Tibial nerve (tissue), 4 donors: ENCODE data around the gene SH3BP4. TPM values are rescaled to one million over a fixed set of nuclear protein-coding genes. Genes with fewer than 3 reads are reported as not detected.

Experiments
- DNase-seq, 2 donors: peaks; one replicate each; pipeline ENCODE4 v3.0.0-alpha.2; 2019; ENCODE audit warnings: low spot score in 2 of 2
- H3K27ac ChIP-seq, 4 donors: fragments of 200-600 bp; sonication (generic) in 3 of 4; one replicate each; pipeline ENCODE4 v1.5.1; 2017 to 2019; ENCODE audit warnings: mild to moderate bottlenecking in 1 of 4
- H3K27me3 ChIP-seq, 2 donors: fragments of 200-600 bp; sonication (generic) in 1 of 2; one replicate each; pipeline versions ENCODE4 v1.5.1 to v1.6.0; 2017 to 2019
- H3K36me3 ChIP-seq, 3 donors: fragments of 200-600 bp; sonication (generic); one replicate each; pipeline ENCODE4 v1.5.1; 2018 to 2019
- H3K4me1 ChIP-seq, 4 donors: fragments of 200-600 bp; sonication (generic) in 3 of 4; one replicate each; pipeline ENCODE4 v1.5.1; 2017 to 2019
- H3K4me3 ChIP-seq, 4 donors: fragments of 200-600 bp; sonication (generic) in 3 of 4; one replicate each; pipeline ENCODE4 v1.5.1; 2017 to 2019; ENCODE audit warnings: mild to moderate bottlenecking in 1 of 4, moderate library complexity in 1 of 4
- H3K9me3 ChIP-seq, 4 donors: fragments of 200-600 bp; sonication (generic) in 3 of 4; one replicate each; pipeline ENCODE4 v1.5.1; 2017 to 2019
- CTCF ChIP-seq, 5 experiments: fragments of 200-600 bp in 3 of 5; fragments of 450-650 bp in 2 of 5; sonication (generic) in 3 of 5; IDR thresholded peaks; one replicate each; pipeline ENCODE4 v1.5.1; 2016 to 2019; ENCODE audit warnings: antibody characterized with exemption in 5 of 5, mild to moderate bottlenecking in 3 of 5, moderate library complexity in 2 of 5
- EP300 ChIP-seq, 2 donors: sonication (generic); formaldehyde crosslinking; IDR thresholded peaks; one replicate each; pipeline ENCODE4 v1.6.1; 2017; ENCODE audit warnings: antibody characterized with exemption in 2 of 2, mild to moderate bottlenecking in 1 of 2
- POLR2A ChIP-seq, 2 donors: fragments of 450-650 bp; IDR thresholded peaks; one replicate each; pipeline ENCODE4 v1.6.1; 2017; ENCODE audit warnings: antibody characterized with exemption in 2 of 2, mild to moderate bottlenecking in 2 of 2, moderate library complexity in 2 of 2
- WGBS, 2 donors: methylation state at CpG; one replicate each; pipeline ENCODE4 v1.1.5; 2018; 5-methylcytosine and 5-hydroxymethylcytosine counted together
- total RNA-seq, 4 donors: library from RNA; depleted of rRNA; stranded (reverse); fragments of >200 nt; gene quantifications; one replicate each; pipeline ENCODE4 v1.1.0, GENCODE V29; 2016

SH3BP4 gene
- total RNA-seq, 4 donors from 2014 or later, result 19.2 to 31.8 (median 24.3) TPM

GRCh38 chr2:234955091-234955591, 3.3 kb downstream of the SH3BP4 start:
- Histone ChIP-seq H3K27ac (peak overlapping the region in 1 of 4 donors; percentile 84), H3K4me1 (peaks cover 0 to 51% (median 6%) of the 10 kb centered on the region in 4 donors), H3K9me3 (no peaks in the 10 kb centered on the region), H3K36me3 (no peaks in the 10 kb centered on the region), H3K27me3 (peaks cover 0 to 19% of the 10 kb centered on the region in 2 donors), H3K4me3 (no peak overlapping the region)
- WGBS, 2 donors, result 72 to 74% methylated on average over 13 to 16 of the region's 16 CpGs
- TF ChIP-seq CTCF (IDR thresholded peaks at IDR 0.05), result no peak
- TF ChIP-seq POLR2A (IDR thresholded peaks at IDR 0.05), result no peak
- TF ChIP-seq EP300 (IDR thresholded peaks at IDR 0.05), result no peak
- DNase-seq, result no peak

GRCh38 chr2:234955971-234956509, 4.2 kb downstream of the SH3BP4 start:
- TF ChIP-seq POLR2A (IDR thresholded peaks at IDR 0.05) (no peak), CTCF (IDR thresholded peaks at IDR 0.05) (no peak), EP300 (IDR thresholded peaks at IDR 0.05) (no peak)
- no peak overlapping the region for H3K27ac ChIP-seq
- no peak for DNase-seq
- no peaks in the 10 kb centered on the region for H3K36me3 ChIP-seq
- peaks cover 0 to 50% (median 6%) of the 10 kb centered on the region in 4 donors for H3K4me1 ChIP-seq
- WGBS, 2 donors, result 87 to 92% methylated on average over 10 of the region's 10 CpGs
- no peaks in the 10 kb centered on the region for H3K9me3 ChIP-seq
- H3K4me3 ChIP-seq, result no peak overlapping the region
- H3K27me3 ChIP-seq, result peaks cover 0 to 10% of the 10 kb centered on the region in 2 donors

GRCh38 chr2:234957834-234958135, 6.0 kb downstream of the SH3BP4 start:
- DNase-seq, result no peak
- 65 to 82% methylated on average over 3 of the region's 3 CpGs for WGBS, 2 donors
- Histone ChIP-seq H3K36me3 (no peaks in the 10 kb centered on the region), H3K4me3 (no peak overlapping the region), H3K27me3 (peaks cover 0 to 3% of the 10 kb centered on the region in 2 donors), H3K27ac (no peak overlapping the region), H3K4me1 (peaks cover 0 to 40% (median 6%) of the 10 kb centered on the region in 4 donors), H3K9me3 (peaks cover 0 to 3% (median 0%) of the 10 kb centered on the region in 4 donors)
- TF ChIP-seq CTCF (IDR thresholded peaks at IDR 0.05) (no peak), POLR2A (IDR thresholded peaks at IDR 0.05) (no peak), EP300 (IDR thresholded peaks at IDR 0.05) (no peak)

GRCh38 chr2:234958311-234958710, 6.5 kb downstream of the SH3BP4 start:
- DNase-seq, result no peak
- Histone ChIP-seq H3K27me3 (no peaks in the 10 kb centered on the region), H3K4me1 (peaks cover 0 to 35% (median 6%) of the 10 kb centered on the region in 4 donors), H3K36me3 (no peaks in the 10 kb centered on the region), H3K4me3 (no peak overlapping the region), H3K9me3 (peaks cover 0 to 4% (median 0%) of the 10 kb centered on the region in 4 donors), H3K27ac (no peak overlapping the region)
- TF ChIP-seq EP300 (IDR thresholded peaks at IDR 0.05) (no peak), CTCF (IDR thresholded peaks at IDR 0.05) (no peak), POLR2A (IDR thresholded peaks at IDR 0.05) (no peak)
- 85 to 87% methylated on average over 5 of the region's 5 CpGs for WGBS, 2 donors

- no peak for DNase-seq
- no peak overlapping the region for H3K4me3 ChIP-seq
- H3K27me3 ChIP-seq, result no peaks in the 10 kb centered on the region
- TF ChIP-seq CTCF (IDR thresholded peaks at IDR 0.05) (no peak), EP300 (IDR thresholded peaks at IDR 0.05) (no peak), POLR2A (IDR thresholded peaks at IDR 0.05) (no peak)
- H3K27ac ChIP-seq, result no peak overlapping the region
- no peaks in the 10 kb centered on the region for H3K36me3 ChIP-seq
- H3K9me3 ChIP-seq, result peaks cover 0 to 4% (median 0%) of the 10 kb centered on the region in 4 donors
- WGBS, 2 donors, result 84 to 85% methylated on average over 10 of the region's 10 CpGs
- peaks cover 0 to 34% (median 4%) of the 10 kb centered on the region in 4 donors for H3K4me1 ChIP-seq
Observed at GRCh38 chr2:234958746-234959395, 7.1 kb downstream of the SH3BP4 start.
